Transverse colon (tissue), 4 donors: Measurements from ENCODE around the gene SNX25. TPM values are rescaled to one million over a fixed set of nuclear protein-coding genes. Genes with fewer than 3 reads are reported as not detected.

Source experiments
- DNase-seq: peaks from one replicate; pipeline ENCODE4 v3.0.0-alpha.2; 2019
- H3K27ac ChIP-seq, 4 donors: fragments of 200-600 bp; sonication (generic); 2 replicates each; pipeline ENCODE4 v1.5.1; 2016 to 2018; ENCODE audit warnings: inconsistent platforms in 4 of 4
- H3K27me3 ChIP-seq: fragments of 200-600 bp; sonication (generic); 2 replicates; pipeline ENCODE4 v1.5.1; 2017; ENCODE audit warnings: inconsistent platforms
- H3K36me3 ChIP-seq, 4 donors: fragments of 200-600 bp; sonication (generic); 2 replicates each; pipeline ENCODE4 v1.5.1; 2017 to 2019; ENCODE audit warnings: inconsistent platforms in 4 of 4
- H3K4me1 ChIP-seq, 4 donors: fragments of 200-600 bp; sonication (generic); 2 replicates each; pipeline ENCODE4 v1.5.1; 2017 to 2020; ENCODE audit warnings: inconsistent platforms in 4 of 4
- H3K4me3 ChIP-seq, 4 donors: fragments of 200-600 bp; sonication (generic); 1 replicate in 1 of 4; 2 replicates in 3 of 4; pipeline versions ENCODE4 v1.5.1 to v1.6.1; 2017 to 2019; ENCODE audit warnings: inconsistent platforms in 4 of 4
- H3K9me3 ChIP-seq, 2 donors: fragments of 200-600 bp; sonication (generic); 2 replicates each; pipeline ENCODE4 v1.5.1; 2017 to 2019; ENCODE audit warnings: inconsistent platforms in 2 of 2
- CTCF ChIP-seq, 5 experiments: fragments of 200-600 bp in 3 of 5; fragments of 450-650 bp in 2 of 5; sonication (generic) in 3 of 5; IDR thresholded peaks; 1 replicate in 2 of 5; 2 replicates in 3 of 5; pipeline ENCODE4 v1.5.1; 2016 to 2017; ENCODE audit warnings: antibody characterized with exemption in 5 of 5, inconsistent platforms in 3 of 5, mild to moderate bottlenecking in 2 of 5, moderate library complexity in 1 of 5
- EP300 ChIP-seq: sonication (generic); formaldehyde crosslinking; IDR thresholded peaks from one replicate; pipeline ENCODE4 v1.6.1; 2017; ENCODE audit warnings: antibody characterized with exemption, low read depth
- POLR2A ChIP-seq: fragments of 450-650 bp; IDR thresholded peaks from one replicate; pipeline ENCODE4 v1.6.1; 2016; ENCODE audit warnings: antibody characterized with exemption, mild to moderate bottlenecking, moderate library complexity
- POLR2AphosphoS5 ChIP-seq, 3 donors: sonication (generic); formaldehyde crosslinking; IDR thresholded peaks; one replicate each; pipeline ENCODE4 v1.6.1; 2016; ENCODE audit warnings: antibody characterized with exemption in 3 of 3
- WGBS, 2 donors: methylation state at CpG; one replicate each; pipeline ENCODE4 v1.1.5; 2018; ENCODE audit warnings: low coverage in 1 of 2; 5-methylcytosine and 5-hydroxymethylcytosine counted together
- in situ Hi-C, 4 donors: fragments of 200-750 bp; cut with MboI; loops; one replicate each; pipeline versions ENCODE4 v1.15.0 to v1.15.1; 2017; ENCODE audit warnings: low sequenced_read_pairs in 3 of 4, low pct_ligation_motif_present in 1 of 4, low pct_unique_long_range_greater_than_20kb in 1 of 4
- intact Hi-C: fragments of 100-400 bp; cut with DNase I; formaldehyde crosslinking; loops from one replicate; pipeline ENCODE4 v1.15.1; 2023; ENCODE audit warnings: low total_unique reads
- total RNA-seq, 4 donors: library from RNA; depleted of rRNA; stranded (reverse); fragments of >200 nt; gene quantifications; one replicate each; pipeline ENCODE4 v1.1.0, GENCODE V29; 2016

Gene SNX25
- total RNA-seq, 4 donors from 2014 or later: 17.1 to 68.5 (median 19.5) TPM

DNA sequence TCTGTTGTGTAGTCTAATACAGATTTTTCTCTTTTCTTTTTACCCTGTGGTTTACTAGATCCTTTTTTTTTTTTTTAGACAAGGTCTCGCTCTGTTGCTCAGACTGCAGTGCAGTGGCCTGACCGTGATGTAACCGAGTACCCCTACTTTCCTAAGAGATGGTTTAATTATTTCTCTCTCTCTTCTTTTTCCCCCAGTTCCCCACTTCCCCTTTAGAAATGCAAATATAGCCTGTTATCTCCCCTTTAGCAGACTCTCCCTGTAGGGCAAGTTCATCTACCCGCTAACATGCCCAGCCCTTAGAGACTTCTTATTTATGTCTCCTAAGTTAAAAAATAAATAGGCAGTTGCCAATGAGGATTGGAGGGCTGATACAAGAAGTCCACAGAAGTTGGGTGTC is 4.5 kb downstream of the SNX25 start:
- H3K36me3 ChIP-seq: no peaks in the 10 kb centered on the region
- WGBS, 2 donors: 59 to 84% methylated on average over 3 to 4 of the region's 4 CpGs
- TF ChIP-seq CTCF (IDR thresholded peaks at IDR 0.05): no peak
- no peak for TF ChIP-seq POLR2AphosphoS5 (IDR thresholded peaks at IDR 0.05)
- no peak for TF ChIP-seq EP300
- no peak for TF ChIP-seq POLR2A
- intact Hi-C loops: loop anchor here (10.0 kb wide), 1 partner anchor 131 kb away; no protein-coding TSS in a partner anchor
- H3K4me1 ChIP-seq: peaks cover 0 to 20% (median 16%) of the 10 kb centered on the region in 4 donors
- H3K27me3 ChIP-seq: no peaks in the 10 kb centered on the region
- DNase-seq: no peak
- no peaks in the 10 kb centered on the region for H3K9me3 ChIP-seq
- no peak overlapping the region for H3K4me3 ChIP-seq
- H3K27ac ChIP-seq: no peak overlapping the region
- in situ Hi-C loops: loop anchor here in 1 of 4 donors (10.0 kb wide), 1 partner anchor 181 kb away; the partner anchor contains the start of genes ANKRD37 and LRP2BP

GRCh38 chr4:185215261-185215660 is 5.9 kb downstream of the SNX25 start:
- WGBS, 2 donors: 42 to 84% methylated on average over 1 to 2 of the region's 2 CpGs
- TF ChIP-seq CTCF (IDR thresholded peaks at IDR 0.05) (no peak), POLR2A (no peak), EP300 (no peak), POLR2AphosphoS5 (IDR thresholded peaks at IDR 0.05) (no peak)
- Histone ChIP-seq H3K27ac (no peak overlapping the region), H3K4me3 (no peak overlapping the region), H3K4me1 (peaks cover 3 to 28% (median 20%) of the 10 kb centered on the region in 4 donors), H3K9me3 (no peaks in the 10 kb centered on the region), H3K27me3 (no peaks in the 10 kb centered on the region), H3K36me3 (no peaks in the 10 kb centered on the region)
- no peak for DNase-seq
- intact Hi-C loops (loop anchor here (10.0 kb wide), 1 partner anchor 130 kb away; no protein-coding TSS in a partner anchor), in situ Hi-C loops (loop anchor here in 1 of 4 donors (10.0 kb wide), 1 partner anchor 180 kb away; the partner anchor contains the start of genes ANKRD37 and LRP2BP)

DNA sequence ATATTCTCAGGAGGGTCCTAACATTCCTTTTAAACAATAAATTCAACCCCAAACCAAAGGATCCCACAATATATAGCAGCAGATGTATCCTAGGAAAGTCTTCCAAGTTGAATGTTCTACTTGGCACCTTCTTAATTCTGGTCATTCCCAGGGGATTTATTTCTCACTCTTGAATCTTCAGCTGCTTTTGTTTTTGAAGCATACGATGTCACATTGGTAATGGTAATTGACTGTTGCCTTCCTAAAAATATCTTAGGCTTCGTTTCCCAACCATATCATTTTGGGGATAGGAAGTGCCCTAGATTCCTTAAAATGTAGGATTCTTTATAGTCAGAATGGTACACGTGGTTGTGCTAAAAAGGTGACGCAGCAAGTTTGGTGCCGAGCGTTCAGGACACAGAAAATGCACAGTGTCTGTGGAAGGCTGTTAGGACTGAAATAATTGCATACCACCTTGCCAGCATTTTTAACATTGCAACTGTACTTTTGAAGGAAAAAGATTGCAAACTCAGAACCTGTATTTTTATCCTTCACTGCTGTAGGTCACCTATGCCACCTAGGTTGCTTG is 8.1 kb downstream of the SNX25 start:
- H3K36me3 ChIP-seq: no peaks in the 10 kb centered on the region
- no peak overlapping the region for H3K4me3 ChIP-seq
- 78 to 97% methylated on average over 6 of the region's 6 CpGs for WGBS, 2 donors
- peaks cover 3 to 21% (median 13%) of the 10 kb centered on the region in 4 donors for H3K4me1 ChIP-seq
- in situ Hi-C loops: loop anchor here in 1 of 4 donors (10.0 kb wide), 1 partner anchor 177 kb away; the partner anchor contains the start of genes ANKRD37 and LRP2BP
- no peaks in the 10 kb centered on the region for H3K9me3 ChIP-seq
- intact Hi-C loops: loop anchor here (10.0 kb wide), 1 partner anchor 127 kb away; no protein-coding TSS in a partner anchor
- no peaks in the 10 kb centered on the region for H3K27me3 ChIP-seq
- TF ChIP-seq EP300 (no peak), CTCF (IDR thresholded peaks at IDR 0.05) (no peak), POLR2A (no peak), POLR2AphosphoS5 (IDR thresholded peaks at IDR 0.05) (no peak)
- no peak overlapping the region for H3K27ac ChIP-seq
- no peak for DNase-seq

DNA sequence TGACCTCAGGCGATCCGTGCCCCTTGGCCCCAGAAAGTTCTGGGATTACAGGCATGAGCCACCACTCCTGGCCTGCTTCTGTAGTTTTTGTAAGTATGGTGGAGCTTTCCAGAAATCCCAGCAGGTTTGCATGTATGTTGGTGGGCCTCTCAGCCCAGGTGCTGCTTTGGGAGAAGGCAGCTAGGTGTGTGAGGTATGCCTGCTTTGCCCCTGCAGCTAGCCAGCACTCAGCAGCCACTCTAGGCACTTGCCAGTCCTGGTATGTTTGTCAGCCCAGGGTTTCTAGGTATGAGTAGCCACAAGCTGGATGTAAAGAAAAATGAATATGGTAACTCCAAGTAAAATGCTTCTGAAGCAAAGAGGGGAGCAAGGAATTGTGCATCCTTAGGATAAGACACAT is 8.9 kb downstream of the SNX25 start:
- H3K4me3 ChIP-seq: no peak overlapping the region
- no peaks in the 10 kb centered on the region for H3K27me3 ChIP-seq
- no peak for DNase-seq
- WGBS, 2 donors: 100% methylated on average over 2 of the region's 2 CpGs; no CpG with 5 or more reads in 1 of the 2 donors
- in situ Hi-C loops (loop anchor here in 1 of 4 donors (10.0 kb wide), 1 partner anchor 176 kb away; the partner anchor contains the start of genes ANKRD37 and LRP2BP), intact Hi-C loops (loop anchor here (10.0 kb wide), 1 partner anchor 126 kb away; no protein-coding TSS in a partner anchor)
- no peak overlapping the region for H3K27ac ChIP-seq
- no peaks in the 10 kb centered on the region for H3K9me3 ChIP-seq
- no peaks in the 10 kb centered on the region for H3K36me3 ChIP-seq
- peaks cover 3 to 21% (median 13%) of the 10 kb centered on the region in 4 donors for H3K4me1 ChIP-seq
- TF ChIP-seq POLR2AphosphoS5 (IDR thresholded peaks at IDR 0.05) (no peak), POLR2A (no peak), EP300 (no peak), CTCF (IDR thresholded peaks at IDR 0.05) (no peak)
